Right forelimb (tissue), 1 donor: ENCODE measurements around the gene ANKRD11.

Experiments
- DNase-seq: peaks from one replicate; pipeline ENCODE4 v3.0.0-alpha.2; 2018

ANKRD11 gene

GRCh38 chr16:89323120-89323960 lies 167.0 kb downstream of the ANKRD11 start:
- DNase-seq = no peak

GRCh38 chr16:89322321-89323119 lies 167.8 kb downstream of the ANKRD11 start:
- DNase-seq = peak; percentile 72

- peak; percentile 42 for DNase-seq
Measured at GRCh38 chr16:89320782-89321501, 169.4 kb downstream of the ANKRD11 start.

- peak; percentile 47 for DNase-seq
Measured at GRCh38 chr16:89319886-89320781, 170.2 kb downstream of the ANKRD11 start.

GRCh38 chr16:89319631-89319885 lies 170.8 kb downstream of the ANKRD11 start:
- DNase-seq = no peak

- no peak for DNase-seq
Measured at GRCh38 chr16:89318871-89319630, 171.3 kb downstream of the ANKRD11 start.

GRCh38 chr16:89318430-89318758 lies 172.0 kb downstream of the ANKRD11 start:
- no peak for DNase-seq

GRCh38 chr16:89317729-89318429 lies 172.5 kb downstream of the ANKRD11 start:
- DNase-seq = no peak

- no peak for DNase-seq
Measured at GRCh38 chr16:89317101-89317671, 173.2 kb downstream of the ANKRD11 start.

GRCh38 chr16:89316701-89317100 lies 173.7 kb downstream of the ANKRD11 start:
- no peak for DNase-seq

- DNase-seq = no peak
Measured at GRCh38 chr16:89315791-89316581, 174.4 kb downstream of the ANKRD11 start.

- DNase-seq = no peak
Measured at GRCh38 chr16:89315271-89315670, 175.1 kb downstream of the ANKRD11 start.

- no peak for DNase-seq
Measured at GRCh38 chr16:89314854-89315253, 175.5 kb downstream of the ANKRD11 start.

GRCh38 chr16:89314357-89314756 lies 176.0 kb downstream of the ANKRD11 start:
- DNase-seq = no peak

GRCh38 chr16:89313583-89313982 lies 176.8 kb downstream of the ANKRD11 start:
- no peak for DNase-seq

GRCh38 chr16:89312598-89313299 lies 177.6 kb downstream of the ANKRD11 start:
- no peak for DNase-seq

- DNase-seq = no peak
Measured at GRCh38 chr16:89312194-89312593, 178.2 kb downstream of the ANKRD11 start.

- no peak for DNase-seq
Measured at GRCh38 chr16:89311636-89312035, 178.7 kb downstream of the ANKRD11 start.

- DNase-seq = no peak
Measured at GRCh38 chr16:89309438-89310122, 180.8 kb downstream of the ANKRD11 start.
